GM18858 (cell line): ENCODE measurements around the gene HMGN3.

ENCODE experiments used
- ATAC-seq: cut with Tn5 transposase; IDR thresholded peaks from one replicate; pipeline ENCODE4 v1.9.1; 2021; ENCODE audit not compliant: unreplicated experiment

The HMGN3 gene

DNA sequence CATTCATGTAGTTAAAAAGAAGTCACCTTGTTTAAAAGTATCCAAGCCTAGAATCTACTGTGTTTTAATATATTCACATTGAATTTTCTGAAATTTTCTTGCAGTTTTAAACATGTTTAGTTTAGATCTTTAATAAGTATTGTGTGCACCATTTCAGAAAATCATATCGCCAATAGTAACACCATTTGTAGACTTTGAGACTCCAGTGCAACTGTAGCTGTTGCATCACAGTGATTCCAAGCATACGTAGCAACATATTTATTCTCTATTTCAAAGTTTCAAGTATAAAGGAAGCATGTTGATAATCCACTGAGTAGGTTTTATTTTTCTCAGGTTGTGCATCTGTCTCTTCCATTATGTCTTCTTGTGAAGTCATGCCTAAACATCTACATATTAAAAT, 46.4 kb downstream of the HMGN3 start:
- ATAC-seq: no peak

DNA sequence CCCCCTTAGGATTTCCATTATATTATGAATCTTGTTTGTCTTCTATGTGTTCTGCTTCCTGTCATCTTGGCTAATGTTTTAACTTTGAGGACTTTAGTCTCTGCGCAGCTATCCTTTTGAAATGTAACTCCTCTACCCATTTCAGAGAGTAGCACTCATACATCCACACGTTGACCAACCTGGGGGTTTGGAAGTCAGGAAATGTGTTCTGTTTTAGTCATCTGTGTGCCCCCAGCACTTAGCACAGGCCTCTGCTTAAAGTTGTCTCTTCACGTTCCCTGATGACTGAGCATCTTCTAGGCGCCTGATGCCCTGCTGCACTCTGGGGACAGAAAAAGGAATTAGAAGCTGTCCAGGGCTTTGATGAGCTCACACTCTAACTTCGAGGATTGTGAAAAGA, 47.9 kb downstream of the HMGN3 start:
- no peak for ATAC-seq

DNA sequence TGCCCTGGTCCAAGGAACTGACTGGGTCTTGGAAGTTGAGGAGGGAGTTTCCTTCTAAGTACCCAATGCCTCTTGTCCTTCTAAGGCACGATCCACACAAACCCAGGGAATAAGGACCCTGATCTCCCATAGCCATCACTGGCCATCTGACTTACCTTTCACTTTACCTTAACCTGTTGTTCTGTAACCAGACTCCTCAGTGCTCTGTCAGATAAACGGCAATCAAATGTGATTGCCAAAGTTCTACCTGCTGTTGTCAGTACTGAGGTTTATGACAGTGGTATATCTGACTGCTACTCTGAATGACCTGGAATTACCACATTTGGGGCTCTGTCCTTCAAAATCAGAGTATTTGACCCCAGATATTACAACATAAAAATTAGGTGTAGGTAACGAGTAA, 49.8 kb downstream of the HMGN3 start:
- ATAC-seq: no peak

DNA sequence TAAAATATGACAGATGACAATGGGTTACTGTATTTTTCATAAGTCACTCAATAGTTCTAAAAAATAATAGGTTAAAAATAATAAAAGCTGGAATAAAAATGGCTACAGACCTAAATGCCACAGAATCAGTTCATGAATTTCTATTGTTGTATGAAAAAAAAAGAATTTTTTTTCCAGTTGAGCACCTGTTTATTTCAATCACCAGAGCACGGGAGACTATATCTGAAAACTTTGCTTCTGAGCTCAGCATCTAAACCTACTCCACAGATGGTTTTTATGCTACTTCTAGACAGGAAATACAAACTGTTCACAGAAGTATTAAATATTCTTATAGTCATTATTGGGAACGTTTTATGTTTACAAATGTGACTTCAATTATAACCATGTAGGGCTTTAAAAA, 50.4 kb downstream of the HMGN3 start:
- ATAC-seq: no peak

DNA sequence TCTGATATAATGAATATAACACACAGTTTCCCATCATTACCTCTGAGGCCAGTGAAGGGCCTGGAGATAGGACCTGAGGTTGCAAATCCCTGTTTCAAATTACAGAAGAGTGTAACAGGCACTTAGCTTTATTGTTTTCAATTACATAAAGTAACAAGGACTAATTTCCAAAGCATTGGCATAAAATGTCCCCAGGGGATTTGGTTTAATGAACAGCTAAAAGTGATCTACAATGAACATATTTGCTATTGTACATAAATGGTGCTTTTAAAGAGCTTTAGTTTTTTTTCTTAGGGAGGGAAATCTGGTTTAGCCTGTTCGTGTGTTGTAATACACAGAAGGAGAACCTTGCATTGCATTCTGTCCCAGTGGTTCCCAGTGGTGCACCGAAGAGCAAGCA, 54.4 kb downstream of the HMGN3 start:
- no peak for ATAC-seq

DNA sequence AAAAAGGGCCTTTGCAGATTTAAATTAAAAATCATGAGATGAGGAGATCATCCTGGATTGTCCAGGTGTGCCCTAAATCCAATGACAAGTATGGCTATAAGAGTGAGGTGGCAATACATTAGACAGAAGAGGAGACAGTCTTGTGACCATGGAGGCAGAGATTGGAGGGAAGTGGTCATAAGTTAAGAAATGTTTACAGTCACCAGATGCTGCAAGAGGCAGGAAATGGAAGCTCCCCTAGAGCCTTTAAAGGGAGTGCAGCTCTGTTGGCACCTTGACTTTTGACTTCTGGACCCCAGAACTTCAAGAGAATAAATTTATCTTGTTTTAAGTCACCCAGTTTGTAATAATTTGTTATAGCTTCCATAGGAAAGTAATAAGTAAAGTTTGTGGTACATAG, 61.1 kb downstream of the HMGN3 start:
- no peak for ATAC-seq

DNA sequence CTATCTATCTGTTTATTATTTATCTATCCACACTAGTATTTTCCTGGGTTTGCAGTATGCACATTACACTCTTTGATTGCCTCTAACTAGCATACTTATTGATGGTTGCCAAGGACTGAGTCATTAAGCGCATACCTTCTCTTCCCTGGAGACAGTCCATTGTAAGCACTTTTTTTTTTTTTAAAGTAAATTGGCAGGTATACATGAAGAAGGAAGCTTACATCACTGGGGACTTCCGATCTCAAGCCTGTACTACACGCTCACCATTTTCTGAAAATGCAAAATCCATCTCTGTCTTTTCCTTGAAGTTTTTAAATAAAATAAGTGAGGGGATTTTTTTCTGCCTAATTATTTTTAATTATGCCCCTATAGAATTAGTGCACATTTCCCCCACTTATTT, 63.5 kb downstream of the HMGN3 start:
- no peak for ATAC-seq

DNA sequence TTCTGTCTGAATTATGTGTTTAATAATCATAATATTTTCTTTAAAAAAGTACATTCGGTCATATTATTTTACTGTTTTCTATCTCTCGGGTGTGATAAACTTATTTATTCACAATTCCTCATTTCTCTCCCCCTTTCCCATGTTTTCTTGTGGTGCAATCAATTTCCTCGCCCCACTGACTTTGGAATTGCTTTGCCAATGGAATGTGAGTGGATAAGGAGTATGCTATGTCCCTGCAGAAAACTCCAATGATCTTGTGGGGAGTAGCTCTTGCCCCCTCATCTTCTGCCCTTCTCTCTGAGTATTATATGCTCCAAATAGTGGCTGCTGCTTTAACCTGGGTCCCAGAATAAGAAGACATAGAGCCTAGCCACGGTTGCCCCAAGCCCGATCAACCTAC, 64.1 kb downstream of the HMGN3 start:
- ATAC-seq: no peak

DNA sequence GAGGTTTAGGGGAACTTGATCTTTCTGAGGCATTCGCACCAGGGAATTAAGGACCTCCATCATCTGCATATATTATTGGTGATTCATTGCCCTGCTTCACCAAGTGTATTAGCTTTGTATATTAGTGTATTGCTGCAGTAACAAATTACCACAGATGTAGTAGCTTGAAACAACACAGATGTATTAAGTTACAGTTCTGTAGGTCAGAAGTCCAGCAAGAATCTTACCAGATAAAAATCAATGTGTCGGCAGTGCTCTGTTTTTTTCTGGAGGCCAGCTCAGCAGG, 65.8 kb downstream of the HMGN3 start:
- ATAC-seq: no peak

DNA sequence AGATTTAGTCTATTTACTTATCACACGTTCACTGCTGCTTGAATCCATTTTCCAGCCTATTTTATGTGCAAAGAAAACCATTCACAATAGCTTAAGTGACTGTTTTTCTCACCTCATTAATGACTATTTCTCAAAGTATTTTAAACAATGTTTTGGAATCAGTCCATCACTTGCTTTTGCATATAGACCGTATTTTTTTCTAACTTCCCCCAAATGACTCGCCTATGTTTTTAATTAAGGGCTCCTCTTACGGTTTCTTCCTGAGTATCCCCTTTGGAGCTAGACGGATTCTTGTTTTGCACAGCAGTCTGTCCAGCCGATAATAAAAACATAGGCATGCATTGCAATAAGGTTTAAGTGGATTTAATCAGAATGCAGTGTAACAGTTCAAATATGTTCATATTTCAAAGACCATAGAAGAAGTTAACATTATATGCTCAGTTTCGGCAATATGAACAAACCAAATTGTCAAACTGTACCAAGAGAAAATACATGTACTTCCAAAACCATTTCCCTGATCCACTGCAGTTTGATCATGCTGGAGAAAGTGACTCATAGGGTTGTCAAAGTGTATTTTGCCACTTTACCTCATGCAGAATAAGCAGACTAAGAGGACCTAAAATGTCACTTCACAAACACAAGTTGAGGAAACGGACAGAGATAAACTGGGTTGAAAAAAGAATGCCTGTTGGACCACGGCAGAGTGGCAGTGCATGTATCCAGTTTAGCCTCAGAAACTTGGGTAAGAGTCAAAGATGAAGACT, 66.4 kb downstream of the HMGN3 start:
- no peak for ATAC-seq

DNA sequence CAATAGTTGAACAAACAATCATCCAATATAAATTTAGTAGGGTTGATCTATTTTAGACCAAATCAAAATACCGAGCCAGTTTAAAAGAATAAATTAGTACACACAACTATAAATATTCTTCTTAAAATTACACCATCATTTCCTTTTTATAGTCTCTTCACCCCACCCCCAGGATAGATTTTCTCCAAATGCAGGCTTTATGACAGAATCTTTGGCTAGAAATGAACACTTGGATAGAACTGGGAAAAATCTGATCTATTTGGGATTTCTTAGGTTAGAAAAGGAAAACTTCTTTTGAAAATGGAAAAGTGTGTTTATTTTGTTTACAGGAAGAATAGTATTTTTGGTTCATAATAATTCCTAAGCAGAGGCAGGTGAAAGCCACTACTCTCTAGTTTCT, 74.6 kb downstream of the HMGN3 start:
- ATAC-seq: no peak

DNA sequence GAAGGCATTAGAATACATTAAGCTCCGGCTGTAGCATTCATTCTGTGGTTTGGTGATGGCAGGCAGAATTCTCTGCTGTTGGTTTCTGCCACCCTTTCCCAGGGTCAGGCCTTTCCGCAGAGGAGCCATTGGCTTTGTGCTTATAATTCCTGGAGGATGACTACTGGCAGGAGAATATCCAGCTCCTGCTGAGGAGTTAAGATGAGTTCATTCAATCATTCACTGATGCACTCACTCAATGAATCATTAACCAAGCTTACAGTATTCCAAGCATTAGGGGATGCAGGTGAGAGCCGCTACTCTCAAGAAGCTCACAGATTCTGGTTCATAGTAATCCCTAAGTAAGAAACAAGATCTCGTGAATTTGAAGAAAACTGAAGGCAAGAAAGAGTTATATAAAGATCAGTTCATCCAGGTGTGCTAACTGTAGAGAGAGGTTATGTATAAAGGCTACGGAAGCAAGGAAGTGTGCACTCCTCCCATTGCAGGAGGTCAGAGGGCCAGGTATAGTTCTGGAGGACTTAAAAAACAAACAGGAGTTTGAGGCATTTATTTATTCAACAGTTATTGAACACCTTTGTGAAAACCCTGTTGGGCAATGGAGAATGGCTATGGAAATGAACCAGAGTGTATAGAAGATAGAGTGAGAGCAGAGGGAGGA, 75.5 kb downstream of the HMGN3 start:
- no peak for ATAC-seq

DNA sequence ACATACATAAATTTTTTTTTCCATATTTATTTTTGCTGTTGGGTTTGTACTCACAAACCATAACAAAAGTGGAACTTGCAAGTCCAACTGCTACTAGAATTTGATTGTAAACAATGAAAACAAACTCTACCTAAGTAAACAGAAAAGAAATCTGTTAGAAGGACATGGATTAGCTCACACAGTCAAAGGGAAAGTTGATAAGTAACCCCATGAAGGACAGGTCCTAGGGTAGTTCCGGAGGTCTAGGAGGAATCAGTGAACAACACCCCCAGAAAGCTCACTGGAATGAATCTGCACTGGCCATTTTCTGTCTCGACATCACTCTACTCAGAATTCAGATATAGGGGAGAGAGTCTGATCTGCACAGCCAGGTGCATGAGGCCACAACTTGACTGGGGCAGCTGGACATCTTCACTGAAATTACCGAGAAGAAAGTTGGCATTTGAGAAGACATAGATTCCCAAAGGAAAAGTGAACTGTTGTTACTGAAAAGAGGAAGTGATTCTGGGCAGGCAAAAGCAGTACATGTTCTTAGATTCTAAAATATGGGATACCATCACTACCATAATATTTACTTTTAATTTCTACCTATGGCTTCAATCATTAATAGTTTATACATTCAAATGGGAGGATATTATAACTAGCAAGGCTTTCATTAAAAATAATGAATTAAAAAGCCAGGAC, 76.4 kb downstream of the HMGN3 start:
- no peak for ATAC-seq

DNA sequence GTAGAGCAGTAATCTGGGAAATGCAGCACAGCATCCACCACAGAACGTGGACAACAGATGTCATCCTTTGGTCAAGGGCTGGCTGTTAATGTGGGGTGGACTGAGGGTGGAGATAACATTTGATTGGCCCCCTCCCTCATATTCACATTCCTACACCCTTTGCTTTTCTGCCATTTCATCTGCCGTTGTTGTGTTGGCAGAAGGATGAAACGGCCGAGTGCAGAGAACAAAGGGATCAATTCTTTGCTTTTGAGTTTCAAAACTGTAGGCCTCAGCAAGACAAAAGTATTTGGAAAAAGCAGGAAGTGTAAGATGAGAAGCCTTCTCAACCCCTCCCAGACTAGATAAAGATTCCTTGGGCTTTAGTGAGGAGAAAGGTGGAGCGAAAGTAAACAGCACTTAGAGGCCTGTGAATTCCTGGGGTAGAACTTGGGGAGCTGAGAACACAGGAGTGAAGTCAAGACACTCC, 82.2 kb downstream of the HMGN3 start:
- no peak for ATAC-seq
